ENCODE measurements around the gene PRRT1.
A peak's percentile ranks its signal among the peaks of the same experiment; 100 is the strongest.

Gene PRRT1

DNA sequence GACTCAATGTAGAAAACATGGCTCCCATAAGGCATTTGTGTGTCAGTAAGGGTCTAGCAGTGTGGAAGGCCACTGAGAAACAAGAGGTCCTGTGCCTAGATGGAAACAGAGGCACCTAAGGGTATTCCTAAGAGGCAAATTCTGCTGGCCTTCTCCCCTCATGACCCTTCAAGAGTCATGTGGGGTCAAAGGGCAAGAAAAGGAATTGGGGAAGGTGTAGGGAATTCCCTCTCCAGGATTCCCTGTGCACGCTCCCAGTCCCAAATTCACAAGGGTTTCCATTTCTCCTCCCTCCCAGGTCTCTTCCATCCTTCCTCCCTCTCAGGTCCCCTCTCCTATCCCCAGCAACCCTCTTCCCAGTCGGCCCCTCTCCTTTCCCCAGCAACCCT lies 23.6 kb upstream of the PRRT1 start:
- Histone ChIP-seq H3K9me2 (replicated peaks; ENCODE audit: insufficient read depth, low read length) (no peaks in the 10 kb centered on the region), H2AFZ (ENCODE audit: low read depth, low read length, severe bottlenecking) (peak overlapping the region; percentile 39)

DNA sequence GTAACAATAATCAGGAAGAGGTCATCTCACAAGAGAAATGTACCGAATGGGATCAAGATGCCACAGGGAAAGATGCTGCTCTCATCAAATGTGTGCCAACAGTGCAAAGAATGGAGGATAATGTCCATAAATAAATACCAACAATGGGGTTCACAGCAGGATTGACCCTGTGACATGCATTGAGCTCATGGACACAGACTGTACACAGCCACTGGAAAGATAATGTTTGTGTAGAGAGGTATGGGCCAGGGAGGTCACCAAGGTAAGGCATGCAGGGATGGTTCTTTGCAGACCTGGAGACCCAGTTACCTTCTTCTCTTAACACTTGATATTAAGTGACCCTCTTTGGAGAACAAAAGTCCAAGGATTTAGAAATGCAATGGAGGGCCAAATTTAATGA lies 22.7 kb upstream of the PRRT1 start:
- peaks cover 16% of the 10 kb centered on the region for H3F3A ChIP-seq (ENCODE audit: insufficient read depth)
- peak overlapping the region; percentile 73 for H3K4me2 ChIP-seq (ENCODE audit: low read depth, low read length, poor library complexity, severe bottlenecking)
- no peak overlapping the region for H3K4me3 ChIP-seq (ENCODE audit: insufficient read depth, low read length, poor library complexity, severe bottlenecking)
- H3K9me3 ChIP-seq (ENCODE audit: insufficient read depth, low read length) = no peaks in the 10 kb centered on the region
- H3K27me3 ChIP-seq (ENCODE audit: low read length) = no peaks in the 10 kb centered on the region
- TF ChIP-seq EZH2phosphoT487 (conservative IDR thresholded peaks at IDR 0.05; ENCODE audit: low read length) = no peak
- TF ChIP-seq, protein P1, sequence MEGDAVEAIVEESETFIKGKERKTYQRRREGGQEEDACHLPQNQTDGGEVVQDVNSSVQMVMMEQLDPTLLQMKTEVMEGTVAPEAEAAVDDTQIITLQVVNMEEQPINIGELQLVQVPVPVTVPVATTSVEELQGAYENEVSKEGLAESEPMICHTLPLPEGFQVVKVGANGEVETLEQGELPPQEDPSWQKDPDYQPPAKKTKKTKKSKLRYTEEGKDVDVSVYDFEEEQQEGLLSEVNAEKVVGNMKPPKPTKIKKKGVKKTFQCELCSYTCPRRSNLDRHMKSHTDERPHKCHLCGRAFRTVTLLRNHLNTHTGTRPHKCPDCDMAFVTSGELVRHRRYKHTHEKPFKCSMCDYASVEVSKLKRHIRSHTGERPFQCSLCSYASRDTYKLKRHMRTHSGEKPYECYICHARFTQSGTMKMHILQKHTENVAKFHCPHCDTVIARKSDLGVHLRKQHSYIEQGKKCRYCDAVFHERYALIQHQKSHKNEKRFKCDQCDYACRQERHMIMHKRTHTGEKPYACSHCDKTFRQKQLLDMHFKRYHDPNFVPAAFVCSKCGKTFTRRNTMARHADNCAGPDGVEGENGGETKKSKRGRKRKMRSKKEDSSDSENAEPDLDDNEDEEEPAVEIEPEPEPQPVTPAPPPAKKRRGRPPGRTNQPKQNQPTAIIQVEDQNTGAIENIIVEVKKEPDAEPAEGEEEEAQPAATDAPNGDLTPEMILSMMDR (IDR thresholded peaks at IDR 0.05; ENCODE audit: insufficient read depth, low read length, poor library complexity, severe bottlenecking) = no peak
- no peaks in the 10 kb centered on the region for H3K9me2 ChIP-seq (replicated peaks; ENCODE audit: insufficient read depth, low read length)
- H2AFZ ChIP-seq (ENCODE audit: low read depth, low read length, severe bottlenecking) = no peak overlapping the region
- no peaks in the 10 kb centered on the region for H4K20me1 ChIP-seq (ENCODE audit: low read depth, low read length)
- H3K9ac ChIP-seq (ENCODE audit: low read length) = no peak overlapping the region
- H3K36me3 ChIP-seq (ENCODE audit: low read length) = no peaks in the 10 kb centered on the region
- H3K79me2 ChIP-seq (ENCODE audit: insufficient read depth, low read length) = peaks cover 29% of the 10 kb centered on the region
- H3K27ac ChIP-seq (ENCODE audit: low read depth, low read length) = no peak overlapping the region

More for the DNA sequence above, 23.6 kb upstream of the PRRT1 start:
- peaks cover 31% of the 10 kb centered on the region for H3K79me2 ChIP-seq (ENCODE audit: insufficient read depth, low read length)
- H3K27me3 ChIP-seq (ENCODE audit: low read length) = no peaks in the 10 kb centered on the region
- no peak overlapping the region; the same call in 1 of the 2 replicates for H3K27ac ChIP-seq (ENCODE audit: low read depth, low read length)
- peak overlapping the region; percentile 88 for H3K9ac ChIP-seq (ENCODE audit: low read length)
- no peaks in the 10 kb centered on the region for H3K36me3 ChIP-seq (ENCODE audit: low read length)
- peak overlapping the region; percentile 73 for H3K4me2 ChIP-seq (ENCODE audit: low read depth, low read length, poor library complexity, severe bottlenecking)
- TF ChIP-seq, protein P1 (IDR thresholded peaks at IDR 0.05; ENCODE audit: insufficient read depth, low read length, poor library complexity, severe bottlenecking) = no peak
- no peak for TF ChIP-seq EZH2phosphoT487 (conservative IDR thresholded peaks at IDR 0.05; ENCODE audit: low read length)
- H3K9me3 ChIP-seq (ENCODE audit: insufficient read depth, low read length) = no peaks in the 10 kb centered on the region
- H3K4me3 ChIP-seq (ENCODE audit: insufficient read depth, low read length, poor library complexity, severe bottlenecking) = peak overlapping the region; percentile 86
- no peaks in the 10 kb centered on the region for H4K20me1 ChIP-seq (ENCODE audit: low read depth, low read length)
- H3F3A ChIP-seq (ENCODE audit: insufficient read depth) = peaks cover 16% of the 10 kb centered on the region

DNA sequence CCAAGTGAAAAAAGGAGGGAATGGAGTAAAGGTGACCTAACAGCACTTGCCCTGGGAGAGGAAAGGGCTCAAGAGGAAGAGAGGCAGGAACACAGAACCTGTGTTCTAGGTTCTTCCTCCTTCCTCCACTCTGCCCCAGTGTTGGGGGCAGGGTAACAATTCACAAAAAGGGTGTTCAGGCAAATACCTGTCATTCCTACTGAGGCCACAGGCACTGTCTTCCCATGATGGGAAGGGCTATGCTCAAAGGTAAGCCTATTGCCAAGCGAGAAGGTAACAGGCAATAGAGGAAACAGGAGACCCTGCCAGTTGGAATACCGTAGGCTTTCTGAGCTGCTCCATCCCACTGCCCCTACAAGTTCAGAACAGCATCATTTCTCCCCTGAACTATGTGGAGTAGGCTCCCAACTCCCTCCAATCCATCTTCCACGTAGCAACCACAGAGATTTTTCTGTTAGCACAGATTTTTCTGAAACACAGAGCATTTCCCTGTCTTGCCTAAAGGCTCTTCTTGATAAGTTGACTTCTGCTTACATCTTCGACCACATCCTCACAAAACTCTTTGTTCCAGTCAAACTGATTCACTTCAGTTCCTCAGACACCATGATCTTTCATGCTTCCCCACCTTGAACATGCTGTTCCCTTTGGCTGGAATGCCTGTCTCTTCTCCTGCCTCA lies 21.4 kb upstream of the PRRT1 start:
- no peak overlapping the region for H3K4me2 ChIP-seq (ENCODE audit: low read depth, low read length, poor library complexity, severe bottlenecking)
- no peaks in the 10 kb centered on the region for H3K36me3 ChIP-seq (ENCODE audit: low read length)
- H3K79me2 ChIP-seq (ENCODE audit: insufficient read depth, low read length) = peaks cover 19% of the 10 kb centered on the region
- H3K9me3 ChIP-seq (ENCODE audit: insufficient read depth, low read length) = no peaks in the 10 kb centered on the region
- no peak overlapping the region for H3K27ac ChIP-seq (ENCODE audit: low read depth, low read length)
- no peaks in the 10 kb centered on the region for H3K9me2 ChIP-seq (replicated peaks; ENCODE audit: insufficient read depth, low read length)
- no peaks in the 10 kb centered on the region for H3K27me3 ChIP-seq (ENCODE audit: low read length)
- H3K9ac ChIP-seq (ENCODE audit: low read length) = no peak overlapping the region
- H2AFZ ChIP-seq (ENCODE audit: low read depth, low read length, severe bottlenecking) = no peak overlapping the region
- H4K20me1 ChIP-seq (ENCODE audit: low read depth, low read length) = no peaks in the 10 kb centered on the region
- TF ChIP-seq EZH2phosphoT487 (conservative IDR thresholded peaks at IDR 0.05; ENCODE audit: low read length) = no peak
- TF ChIP-seq, protein P1 (IDR thresholded peaks at IDR 0.05; ENCODE audit: insufficient read depth, low read length, poor library complexity, severe bottlenecking) = no peak
- peaks cover 16% of the 10 kb centered on the region for H3F3A ChIP-seq (ENCODE audit: insufficient read depth)
- no peak overlapping the region for H3K4me3 ChIP-seq (ENCODE audit: insufficient read depth, low read length, poor library complexity, severe bottlenecking)

Measured in SU-DHL-6 (cell line).